ENCODE results near the gene IFFO2. TPM values are rescaled to one million over a fixed set of nuclear protein-coding genes. Genes with fewer than 3 reads are reported as not detected.

IFFO2 gene
- total RNA-seq: 4.2 and 11.6 TPM in 2 replicates

DNA sequence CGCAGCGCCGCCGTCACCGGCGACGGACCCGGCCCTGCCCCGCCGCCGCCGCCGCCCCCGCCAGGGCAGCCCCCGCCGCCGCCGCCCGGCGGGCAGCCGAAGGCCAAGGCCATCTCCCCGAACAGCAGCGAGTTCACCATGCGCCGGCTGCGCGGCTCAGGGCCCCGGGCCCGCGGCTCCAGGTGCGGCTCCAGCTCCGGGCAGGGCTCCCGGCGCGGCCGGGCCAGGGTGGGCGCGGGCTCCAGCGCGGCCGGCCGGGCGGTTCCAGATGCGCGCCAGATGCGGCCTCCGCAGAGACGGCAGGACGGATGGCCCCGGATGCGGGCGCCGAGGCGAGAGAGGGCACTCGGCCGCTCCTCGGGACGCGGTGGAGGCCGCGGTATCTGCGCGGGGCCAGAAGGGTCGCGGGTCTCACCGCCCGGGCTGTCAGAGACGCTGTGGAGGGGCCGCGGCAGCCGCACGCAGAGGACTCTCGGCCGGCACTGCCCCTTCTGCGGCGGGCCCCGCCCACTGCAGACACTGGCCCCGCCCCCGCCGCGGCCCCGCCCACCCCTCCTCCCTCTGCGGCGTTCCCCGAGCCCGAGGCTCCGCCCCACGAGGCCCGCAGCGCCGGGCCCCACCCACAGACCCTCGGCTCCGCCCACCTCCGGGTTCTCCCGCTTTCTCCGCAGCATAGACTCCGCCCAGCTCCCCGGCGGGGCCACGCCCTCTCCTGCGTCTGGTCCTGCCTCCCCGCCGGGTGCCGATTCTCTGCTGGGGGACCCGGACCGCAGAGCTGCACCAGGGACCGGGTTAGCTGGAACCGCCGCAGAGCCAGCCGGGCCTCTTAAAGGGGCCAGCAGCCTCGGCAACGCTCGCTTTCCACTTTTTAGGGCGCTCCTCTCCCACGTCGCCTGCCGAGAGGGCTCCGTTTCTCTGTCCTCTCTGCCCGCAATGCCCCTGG lies at the start of gene IFFO2:
Gene IFFO2, minus strand, starts transcription at position 484 of the 943 bp plus-strand sequence. Its CDS starts 344 bp downstream, at position 140.

DNA sequence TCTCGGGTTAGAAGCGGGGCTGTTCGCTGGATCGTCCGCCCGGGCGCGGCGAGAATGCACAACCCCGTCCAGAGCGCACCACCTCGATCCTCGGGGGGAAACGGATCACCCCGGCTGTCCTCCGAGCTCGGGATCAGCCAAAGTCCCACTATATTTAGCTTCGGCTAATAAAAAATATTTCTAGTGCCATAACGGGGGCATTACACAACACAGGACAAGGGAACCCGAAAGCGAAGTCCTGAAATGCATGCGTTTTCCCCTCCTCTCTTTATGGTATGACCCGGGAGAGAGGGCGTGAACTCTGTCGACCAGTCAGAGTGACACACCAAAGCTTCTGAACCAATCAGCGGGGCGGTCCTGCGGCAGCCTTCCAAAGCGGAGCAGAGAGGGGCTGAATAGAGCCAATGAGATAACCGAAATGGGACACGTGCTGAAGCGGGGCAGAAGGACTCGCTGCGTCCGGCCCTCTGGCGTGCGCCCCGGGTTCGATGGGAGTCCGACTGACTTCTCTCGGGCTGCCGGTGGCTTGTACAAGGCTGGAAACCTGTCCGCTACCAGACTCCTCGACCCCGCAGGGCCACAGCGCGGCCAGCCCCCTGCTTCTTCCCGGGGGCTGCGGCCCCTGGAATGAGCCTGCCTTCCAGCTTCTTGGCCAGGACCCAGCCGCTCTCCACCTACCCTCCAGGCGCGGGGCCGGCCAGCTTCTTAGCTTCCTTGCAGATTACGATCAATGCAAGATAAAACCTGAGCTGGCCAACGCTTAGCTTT lies 53.8 kb downstream of the IFFO2 start, which contains the start of gene ALDH4A1:
Gene ALDH4A1, minus strand, starts transcription at position 33 of the 768 bp plus-strand sequence. Its CDS starts 32 bp downstream, at position 1.

DNA sequence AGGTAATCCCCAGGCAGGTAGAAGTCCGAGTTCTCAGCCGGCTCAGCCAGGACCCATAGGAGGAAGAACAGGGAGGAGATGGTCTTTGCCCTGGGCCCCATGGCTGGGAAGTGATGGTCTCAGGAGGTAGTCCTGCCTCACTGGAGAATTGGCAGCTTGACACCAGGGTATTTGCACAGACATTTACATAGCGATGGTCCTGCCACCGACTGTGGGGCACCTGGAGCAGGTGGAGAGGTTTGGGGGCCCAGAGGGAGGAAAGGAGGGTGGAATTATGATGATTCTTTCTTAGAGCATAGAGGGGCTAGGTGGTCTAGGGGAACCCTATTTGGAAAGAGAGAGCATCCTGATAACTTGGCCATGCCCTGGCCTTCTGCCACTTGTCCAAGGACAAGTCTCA lies 96.9 kb downstream of the IFFO2 start, which contains the start of gene TAS1R2:
Gene TAS1R2, minus strand, starts transcription at position 101 of the 400 bp plus-strand sequence. Its CDS starts 0 bp downstream, at position 101.

Other genes with a start within 250 kb of the IFFO2 start
- not detected in 2 replicates for gene TAS1R2, start 97.0 kb downstream of the IFFO2 start, total RNA-seq
- 15.2 and 24.5 TPM in 2 replicates for gene ALDH4A1, start 54.1 kb downstream of the IFFO2 start, total RNA-seq

Measured in dermis lymphatic vessel endothelial cell (primary cell).